Stimulated activated naive CD8-positive, alpha-beta T cell treated with anti-CD3 and anti-CD28 coated beads, Interleukin-15, amount 100 ng/mL, for 72 hours (primary cell): Measurements from ENCODE around the gene FANCE.
A peak's percentile ranks its signal among the peaks of the same experiment; 100 is the strongest.

Experiments used
- ATAC-seq: fragments of 150-1000 bp; cut with Tn5 transposase; 2 replicates; pipeline ENCODE4 v1.10.0; 2021; ENCODE audit warnings: mild to moderate bottlenecking, moderate library complexity
- DNase-seq, 2 donors: peaks; one replicate each; pipeline ENCODE4 v3.0.0; 2021 to 2022
- H3K27ac Mint-ChIP-seq, 2 donors: one replicate each; pipeline ENCODE4 v1.8.0; 2022; ENCODE audit warnings: mild to moderate bottlenecking in 2 of 2, mixed read lengths in 2 of 2, moderate library complexity in 2 of 2
- H3K27me3 Mint-ChIP-seq: one replicate; pipeline ENCODE4 v1.8.0; 2022; ENCODE audit warnings: mixed read lengths
- H3K4me1 Mint-ChIP-seq: one replicate; pipeline ENCODE4 v1.8.0; 2022; ENCODE audit warnings: mild to moderate bottlenecking, mixed read lengths
- H3K4me3 Mint-ChIP-seq, 2 donors: one replicate each; pipeline ENCODE4 v1.8.0; 2022; ENCODE audit warnings: mild to moderate bottlenecking in 2 of 2, mixed read lengths in 2 of 2, moderate library complexity in 1 of 2
- H3K9me3 Mint-ChIP-seq, 2 donors: one replicate each; pipeline ENCODE4 v1.8.0; 2022; ENCODE audit warnings: mixed read lengths in 2 of 2

The FANCE gene, protein sequence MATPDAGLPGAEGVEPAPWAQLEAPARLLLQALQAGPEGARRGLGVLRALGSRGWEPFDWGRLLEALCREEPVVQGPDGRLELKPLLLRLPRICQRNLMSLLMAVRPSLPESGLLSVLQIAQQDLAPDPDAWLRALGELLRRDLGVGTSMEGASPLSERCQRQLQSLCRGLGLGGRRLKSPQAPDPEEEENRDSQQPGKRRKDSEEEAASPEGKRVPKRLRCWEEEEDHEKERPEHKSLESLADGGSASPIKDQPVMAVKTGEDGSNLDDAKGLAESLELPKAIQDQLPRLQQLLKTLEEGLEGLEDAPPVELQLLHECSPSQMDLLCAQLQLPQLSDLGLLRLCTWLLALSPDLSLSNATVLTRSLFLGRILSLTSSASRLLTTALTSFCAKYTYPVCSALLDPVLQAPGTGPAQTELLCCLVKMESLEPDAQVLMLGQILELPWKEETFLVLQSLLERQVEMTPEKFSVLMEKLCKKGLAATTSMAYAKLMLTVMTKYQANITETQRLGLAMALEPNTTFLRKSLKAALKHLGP

DNA sequence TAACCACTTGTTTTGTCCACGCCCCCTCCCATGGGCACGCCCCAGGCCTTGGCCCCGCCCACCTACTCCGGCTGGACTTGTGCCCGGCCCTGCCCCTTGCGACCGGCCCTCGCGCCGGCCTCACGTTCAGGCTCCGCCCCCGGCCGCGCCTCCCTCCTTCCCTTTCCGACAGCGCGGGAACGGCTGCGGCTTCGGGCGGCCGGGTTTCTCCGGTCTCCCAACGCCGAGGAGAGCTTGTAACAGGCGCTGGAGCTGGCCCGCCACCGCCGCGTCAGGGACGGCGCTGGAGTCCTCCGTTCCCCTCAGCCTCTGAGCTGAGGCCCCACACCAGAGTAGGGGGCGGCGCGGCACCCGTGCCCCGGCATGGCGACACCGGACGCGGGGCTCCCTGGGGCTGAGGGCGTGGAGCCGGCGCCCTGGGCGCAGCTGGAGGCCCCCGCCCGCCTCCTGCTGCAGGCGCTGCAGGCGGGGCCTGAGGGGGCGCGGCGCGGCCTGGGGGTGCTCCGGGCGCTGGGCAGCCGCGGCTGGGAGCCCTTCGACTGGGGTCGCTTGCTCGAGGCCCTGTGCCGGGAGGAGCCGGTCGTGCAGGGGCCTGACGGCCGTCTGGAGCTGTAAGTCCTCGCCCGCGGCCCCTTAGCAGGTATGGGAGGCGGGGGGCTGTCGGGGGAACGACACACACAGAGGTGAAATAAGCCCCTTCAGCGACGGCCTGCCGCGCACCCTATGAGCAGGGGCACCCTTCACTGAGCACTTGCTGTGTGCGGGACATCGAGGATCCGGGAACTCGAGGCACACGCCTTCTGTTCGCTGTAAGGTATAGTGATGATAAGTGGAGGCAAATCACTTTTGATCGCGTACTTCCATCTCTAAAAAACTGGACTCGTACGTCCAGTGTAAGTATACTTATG is at the start of gene FANCE:
Gene FANCE (plus strand): TSS at position 156 of the 908 bp plus-strand sequence. CDS start 208 bp downstream, at position 364.
- DNase-seq (peak; percentile 91 to 92), ATAC-seq (peak; percentile 85)
- no peak within 1 kb of the TSS for H3K27ac Mint-ChIP-seq
- H3K4me3 Mint-ChIP-seq: peak within 1 kb of the TSS; percentile 92 to 95
- H3K9me3 Mint-ChIP-seq: no peaks in the 10 kb centered on the region
- peaks cover 45% of the 10 kb centered on the region for H3K4me1 Mint-ChIP-seq
- no peaks in the 10 kb centered on the region for H3K27me3 Mint-ChIP-seq

DNA sequence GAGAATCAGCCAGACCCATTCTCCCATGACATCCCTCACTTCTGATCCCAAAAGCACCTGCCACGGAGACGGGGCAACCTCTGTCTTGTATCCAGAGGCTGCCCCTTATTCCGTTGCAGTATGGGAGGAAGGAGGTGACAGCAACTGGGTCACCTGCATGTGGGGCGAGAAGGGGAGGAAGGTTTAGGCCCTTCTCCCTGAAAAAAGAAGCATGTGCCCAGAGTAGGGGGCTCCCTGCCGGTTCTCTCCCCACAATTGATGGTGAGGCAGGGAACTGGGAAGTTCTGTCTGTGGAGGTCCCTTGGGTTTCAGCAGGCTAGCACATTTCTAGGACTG is 49.3 kb upstream of the FANCE start:
- Mint-ChIP-seq H3K27me3 (no peaks in the 10 kb centered on the region), H3K4me1 (peaks cover 39% of the 10 kb centered on the region), H3K9me3 (no peaks in the 10 kb centered on the region), H3K4me3 (no peak overlapping the region), H3K27ac (no peak overlapping the region)
- no peak for DNase-seq
- ATAC-seq: no peak

DNA sequence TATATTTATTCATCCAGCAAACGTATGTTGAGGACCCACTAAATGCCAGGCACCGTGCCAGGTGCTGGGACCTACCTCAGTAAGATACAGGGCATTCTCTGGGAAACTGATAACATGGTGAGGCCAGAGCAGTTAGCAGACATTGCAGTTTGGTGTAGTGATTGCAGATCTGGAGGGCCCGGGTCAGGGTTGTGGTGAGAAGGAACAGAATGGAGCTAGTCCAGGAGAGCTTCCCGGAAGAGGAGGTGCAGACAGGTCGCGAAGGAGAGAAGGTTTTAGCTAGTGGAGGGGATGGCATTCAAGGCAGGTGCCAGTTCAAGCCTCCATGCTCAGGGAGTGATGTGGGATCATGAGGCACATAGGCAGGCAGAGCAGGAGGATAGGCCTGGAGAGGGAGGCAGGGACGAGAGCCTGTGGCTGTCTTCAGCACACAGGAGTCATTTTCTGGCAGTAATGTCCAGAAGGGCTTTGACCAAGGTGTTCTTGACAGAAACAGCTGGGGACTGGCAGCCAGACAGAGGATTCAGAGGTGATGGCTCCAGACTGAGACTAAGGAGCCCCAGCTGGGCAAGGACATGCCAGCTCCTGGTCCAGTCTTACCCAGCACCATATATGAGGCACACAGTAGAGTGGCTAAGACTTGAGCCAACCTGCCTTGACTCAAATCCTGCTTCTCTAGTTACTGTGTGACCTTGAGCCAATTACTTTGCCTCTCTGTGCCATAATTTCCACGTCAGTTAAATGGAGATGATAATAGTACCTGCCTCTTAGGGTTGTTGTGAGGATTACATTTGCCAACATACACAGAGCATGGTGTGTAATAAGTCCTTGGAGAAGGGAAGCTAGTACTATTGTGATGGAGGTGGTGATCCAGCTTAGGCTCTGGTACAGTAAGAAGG is 48.3 kb upstream of the FANCE start:
- no peaks in the 10 kb centered on the region for H3K27me3 Mint-ChIP-seq
- DNase-seq (no peak), ATAC-seq (no peak)
- no peaks in the 10 kb centered on the region for H3K9me3 Mint-ChIP-seq
- H3K27ac Mint-ChIP-seq: peak overlapping the region in 1 of 2 donors; percentile 42
- H3K4me3 Mint-ChIP-seq: no peak overlapping the region
- peaks cover 48% of the 10 kb centered on the region for H3K4me1 Mint-ChIP-seq

DNA sequence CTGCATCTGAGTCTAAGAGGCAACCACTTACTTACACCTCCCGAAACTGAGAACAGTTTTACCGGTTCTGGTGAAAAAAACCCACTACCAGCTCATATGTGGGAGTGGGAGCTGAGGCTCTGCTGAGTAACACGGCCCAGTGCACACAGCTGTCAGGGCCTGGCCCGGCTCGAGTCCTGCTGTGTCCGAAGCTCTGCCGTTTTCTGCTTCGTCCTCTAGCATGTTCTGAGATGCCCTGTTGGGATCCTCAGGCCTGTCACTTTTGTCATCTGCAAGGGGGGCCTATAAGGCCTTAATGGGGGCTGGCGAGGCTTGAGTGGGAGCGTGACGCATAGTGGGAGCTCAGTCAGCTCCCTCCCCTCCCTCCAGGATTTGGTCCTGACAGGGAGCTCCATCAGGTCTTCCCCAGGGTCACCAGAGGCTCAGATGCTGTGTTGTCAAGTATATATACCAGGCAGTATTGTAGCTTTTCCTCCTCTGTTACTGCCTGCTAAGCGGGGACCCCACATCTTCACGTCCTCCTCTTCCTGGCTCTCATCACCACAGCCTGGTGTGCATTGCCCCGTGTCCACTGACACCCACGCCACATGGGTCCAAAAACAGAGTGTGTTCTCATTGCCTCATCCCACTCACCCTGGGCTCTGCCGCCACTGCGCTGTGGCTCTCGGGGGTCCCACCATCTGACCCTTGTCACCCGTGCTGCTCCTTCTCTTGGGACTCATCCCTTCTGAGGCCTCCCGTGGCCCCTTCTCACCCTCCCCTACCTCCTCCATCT is 45.2 kb upstream of the FANCE start:
- DNase-seq (no peak), ATAC-seq (no peak)
- Mint-ChIP-seq H3K4me3 (no peak overlapping the region), H3K9me3 (no peaks in the 10 kb centered on the region), H3K27me3 (no peaks in the 10 kb centered on the region), H3K4me1 (peaks cover 55% of the 10 kb centered on the region), H3K27ac (no peak overlapping the region)

DNA sequence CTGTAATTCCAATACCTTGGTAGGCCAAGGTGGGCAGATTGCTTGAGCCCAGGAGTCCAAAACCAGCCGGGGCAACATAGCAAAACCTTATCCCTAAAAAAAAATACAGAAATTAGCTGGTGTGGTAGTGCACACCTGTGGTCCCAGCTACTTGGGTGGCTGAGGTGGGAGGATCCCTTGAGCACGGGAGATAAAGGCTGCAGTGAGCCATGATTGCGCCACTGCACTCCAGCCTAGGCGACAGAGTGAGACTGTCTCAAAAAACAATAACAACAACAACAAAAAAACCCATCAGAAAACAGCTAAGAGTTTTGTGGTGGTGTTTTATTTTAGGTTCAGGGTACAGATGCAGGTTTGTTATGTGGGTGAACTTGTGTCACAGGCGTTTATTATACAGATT is 42.9 kb upstream of the FANCE start:
- no peak for DNase-seq
- Mint-ChIP-seq H3K9me3 (no peaks in the 10 kb centered on the region), H3K4me1 (peaks cover 41% of the 10 kb centered on the region), H3K27ac (no peak overlapping the region), H3K4me3 (no peak overlapping the region), H3K27me3 (no peaks in the 10 kb centered on the region)
- no peak for ATAC-seq

DNA sequence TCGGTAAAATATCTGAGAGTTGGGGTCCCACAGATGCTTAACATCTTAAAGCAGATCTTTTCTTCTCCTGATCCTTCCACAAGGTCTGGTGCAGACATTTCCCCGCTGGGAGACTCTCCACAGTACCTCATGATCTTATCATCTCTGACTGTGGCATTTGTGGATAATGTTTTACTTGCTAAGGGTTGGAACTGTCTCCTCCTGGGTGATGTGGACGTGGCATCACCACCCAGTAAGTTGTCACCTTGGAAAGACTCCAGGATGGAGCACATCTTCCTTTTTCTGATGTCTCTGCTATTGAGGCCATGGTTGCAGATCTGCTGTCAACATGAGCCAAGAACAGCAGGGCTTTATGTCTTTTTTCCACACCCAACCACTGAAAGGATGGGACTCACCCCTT is 42.0 kb upstream of the FANCE start:
- peaks cover 50% of the 10 kb centered on the region for H3K4me1 Mint-ChIP-seq

DNA sequence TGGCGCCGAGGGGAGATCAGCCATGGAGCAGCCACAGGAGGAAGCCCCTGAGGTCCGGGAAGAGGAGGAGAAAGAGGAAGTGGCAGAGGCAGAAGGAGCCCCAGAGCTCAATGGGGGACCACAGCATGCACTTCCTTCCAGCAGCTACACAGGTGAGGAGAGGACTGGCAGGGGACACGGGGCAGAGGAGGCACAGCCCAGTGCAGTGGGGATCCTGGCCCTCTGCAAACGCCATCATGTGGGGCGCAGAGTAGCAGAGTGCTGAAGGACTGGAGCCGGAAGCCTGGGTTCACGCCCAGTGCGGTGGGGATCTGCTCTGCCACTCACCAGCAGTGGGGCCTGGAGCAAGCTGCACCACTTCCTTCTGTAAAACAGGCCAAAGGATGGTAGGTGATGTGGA is 41.1 kb upstream of the FANCE start:
- Mint-ChIP-seq H3K4me1 (peaks cover 55% of the 10 kb centered on the region), H3K27ac (peak overlapping the region in 1 of 2 donors; percentile 91), H3K27me3 (no peaks in the 10 kb centered on the region), H3K4me3 (peak overlapping the region; percentile 50 to 64), H3K9me3 (no peaks in the 10 kb centered on the region)
- DNase-seq (peak in 1 of 2 donors; percentile 24), ATAC-seq (peak; percentile 85)

More for the DNA sequence above, 42.0 kb upstream of the FANCE start:
- Mint-ChIP-seq H3K27me3 (no peaks in the 10 kb centered on the region), H3K9me3 (no peaks in the 10 kb centered on the region), H3K27ac (peak overlapping the region; percentile 59 to 75), H3K4me3 (no peak overlapping the region)
- no peak for ATAC-seq
- no peak for DNase-seq

DNA sequence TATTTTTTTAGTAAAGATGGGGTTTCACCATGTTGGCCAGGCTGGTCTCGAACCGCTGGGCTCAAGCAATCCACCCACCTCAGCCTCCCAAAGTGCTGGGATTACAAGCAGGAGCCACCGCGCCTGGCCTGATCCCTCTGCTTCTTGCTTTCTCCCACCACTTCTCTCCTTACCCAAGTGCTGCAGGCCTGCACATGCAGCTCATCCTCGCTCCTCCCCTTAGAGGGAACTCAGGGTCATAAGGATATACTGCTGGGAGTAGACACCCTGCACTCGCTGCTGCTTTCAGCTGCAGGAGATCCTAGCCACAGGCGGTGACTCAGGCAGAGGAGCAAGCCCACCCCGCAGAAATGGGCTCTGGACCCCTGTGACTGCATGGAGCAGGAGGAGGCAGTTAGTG is 40.0 kb upstream of the FANCE start:
- Mint-ChIP-seq H3K27me3 (no peaks in the 10 kb centered on the region), H3K4me1 (peaks cover 56% of the 10 kb centered on the region), H3K4me3 (no peak overlapping the region), H3K27ac (no peak overlapping the region), H3K9me3 (no peaks in the 10 kb centered on the region)
- ATAC-seq: no peak
- DNase-seq: no peak

DNA sequence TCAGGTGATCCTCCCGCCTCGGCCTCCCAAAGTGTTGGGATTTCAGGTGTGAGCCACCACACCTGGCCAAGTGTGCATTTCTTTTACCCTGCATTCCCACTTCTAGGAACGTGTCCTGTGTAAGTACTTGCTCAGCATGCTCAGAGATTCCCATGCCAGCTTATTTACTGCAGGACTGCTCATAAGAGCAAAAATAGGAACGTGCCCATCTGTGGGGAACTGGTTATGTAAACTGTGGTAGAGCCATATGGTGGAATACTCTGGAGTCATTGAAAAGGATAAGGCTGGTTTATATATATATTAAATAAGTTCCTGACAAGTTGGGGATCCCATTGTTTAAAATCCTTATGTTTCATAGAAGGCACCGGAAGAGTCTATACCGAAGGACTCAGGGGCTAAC is 38.2 kb upstream of the FANCE start:
- H3K4me3 Mint-ChIP-seq: no peak overlapping the region
- no peaks in the 10 kb centered on the region for H3K27me3 Mint-ChIP-seq
- H3K4me1 Mint-ChIP-seq: peaks cover 60% of the 10 kb centered on the region

DNA sequence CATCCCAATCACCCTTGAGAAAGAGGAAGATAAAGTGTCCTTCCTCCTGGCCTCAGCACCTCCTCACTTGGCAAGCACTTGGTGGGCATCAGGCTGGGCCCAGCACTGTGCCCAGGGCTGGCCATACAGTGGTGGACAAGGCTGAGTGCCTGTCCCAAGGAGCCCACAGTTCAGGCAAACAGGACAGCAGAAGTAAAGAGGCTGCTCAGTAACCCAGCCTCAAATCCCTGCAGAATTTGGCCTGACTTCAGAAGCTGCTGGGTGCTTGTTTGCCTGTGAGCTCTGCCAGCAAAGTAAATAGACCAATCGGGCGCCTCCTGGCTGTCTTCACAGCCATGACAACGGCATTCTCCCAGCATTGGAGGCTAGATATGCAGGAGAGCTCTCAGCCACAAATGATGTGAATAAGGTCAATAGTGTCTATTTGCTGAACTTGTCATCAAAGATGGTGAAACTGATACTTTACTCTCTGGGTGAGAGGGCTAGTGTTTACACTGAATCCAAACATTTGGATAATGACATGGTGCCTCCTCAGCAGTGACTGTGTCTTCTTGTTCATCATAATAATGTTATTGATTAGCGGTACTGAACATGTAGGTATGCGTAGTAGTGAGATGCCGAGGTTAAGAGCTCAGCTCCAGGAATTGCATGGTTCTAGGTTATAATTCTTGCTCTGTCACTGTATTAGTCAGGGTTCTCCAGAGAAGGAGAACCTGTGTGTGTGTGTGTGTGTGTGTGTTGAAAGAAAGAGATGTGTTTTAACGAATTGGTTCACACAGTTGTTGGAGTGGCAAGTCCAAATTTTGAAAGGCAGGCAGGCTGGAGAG is 36.9 kb upstream of the FANCE start:
- Mint-ChIP-seq H3K4me3 (no peak overlapping the region), H3K4me1 (peaks cover 63% of the 10 kb centered on the region), H3K9me3 (no peaks in the 10 kb centered on the region), H3K27ac (peak overlapping the region; percentile 30 to 42), H3K27me3 (no peaks in the 10 kb centered on the region)
- ATAC-seq: no peak
- DNase-seq: no peak

More for the DNA sequence above, 38.2 kb upstream of the FANCE start:
- H3K27ac Mint-ChIP-seq: no peak overlapping the region
- DNase-seq (no peak), ATAC-seq (no peak)
- no peaks in the 10 kb centered on the region for H3K9me3 Mint-ChIP-seq

DNA sequence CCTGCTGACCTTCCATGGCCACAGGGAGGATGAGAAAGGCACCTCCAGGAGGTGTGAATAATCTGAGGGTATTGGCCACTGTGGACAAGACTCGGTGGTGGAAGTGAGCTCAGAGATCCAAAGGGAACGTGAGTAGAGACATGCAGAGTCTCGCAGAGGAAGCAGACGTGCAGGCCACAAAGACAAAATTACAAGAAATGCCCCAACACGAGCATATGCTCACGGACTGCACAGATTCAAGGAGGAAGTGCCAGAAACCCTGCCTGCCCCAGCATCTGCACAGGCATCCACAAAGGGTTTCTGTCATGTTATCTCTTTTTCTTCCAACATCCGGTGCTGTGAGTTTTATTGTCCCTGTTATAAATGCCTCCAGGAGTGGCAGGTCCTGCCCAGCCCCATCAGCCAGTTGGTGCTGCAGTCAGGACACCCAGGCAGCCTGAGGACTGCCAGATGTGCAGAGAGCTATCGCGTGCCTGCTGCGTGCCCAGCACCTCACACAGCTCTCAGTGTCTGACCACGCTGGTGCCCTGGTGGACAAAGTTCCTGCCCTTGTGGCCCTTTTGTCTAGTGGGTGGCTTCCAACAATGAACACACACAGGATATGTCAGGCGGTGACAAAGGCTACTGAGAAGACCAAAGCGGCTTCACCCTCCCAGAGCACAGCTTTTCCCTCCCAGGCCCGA is 34.0 kb upstream of the FANCE start:
- peak in 1 of 2 donors; percentile 15 for DNase-seq

DNA sequence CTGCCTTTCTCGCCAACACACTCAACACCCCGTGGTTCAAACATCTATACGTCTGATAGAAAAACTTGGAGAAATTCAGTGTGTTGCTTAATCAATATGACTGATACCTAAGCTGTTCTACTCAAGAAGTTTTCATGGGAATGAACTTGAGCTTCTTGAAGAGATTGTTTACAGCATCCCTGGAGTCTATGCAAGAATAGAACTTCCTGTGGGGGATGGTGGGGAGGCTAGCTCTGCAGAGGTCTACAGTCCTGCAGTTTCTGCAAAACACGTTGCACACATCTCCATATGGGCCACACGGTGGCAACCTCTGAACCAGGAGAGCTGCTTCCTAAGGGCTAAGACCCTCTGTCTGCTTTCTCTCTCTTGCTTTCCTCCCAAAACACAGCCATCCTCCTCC is 32.7 kb upstream of the FANCE start:
- DNase-seq (no peak), ATAC-seq (peak; percentile 41)
- no peaks in the 10 kb centered on the region for H3K27me3 Mint-ChIP-seq
- no peak overlapping the region for H3K4me3 Mint-ChIP-seq
- H3K27ac Mint-ChIP-seq: no peak overlapping the region
- H3K4me1 Mint-ChIP-seq: peaks cover 50% of the 10 kb centered on the region
- no peaks in the 10 kb centered on the region for H3K9me3 Mint-ChIP-seq

More for the DNA sequence above, 34.0 kb upstream of the FANCE start:
- H3K4me3 Mint-ChIP-seq: peak overlapping the region in 1 of 2 donors; percentile 26
- peaks cover 52% of the 10 kb centered on the region for H3K4me1 Mint-ChIP-seq
- no peaks in the 10 kb centered on the region for H3K27me3 Mint-ChIP-seq
- no peaks in the 10 kb centered on the region for H3K9me3 Mint-ChIP-seq
- peak overlapping the region; percentile 69 to 94 for H3K27ac Mint-ChIP-seq
- ATAC-seq: peak; percentile 62

DNA sequence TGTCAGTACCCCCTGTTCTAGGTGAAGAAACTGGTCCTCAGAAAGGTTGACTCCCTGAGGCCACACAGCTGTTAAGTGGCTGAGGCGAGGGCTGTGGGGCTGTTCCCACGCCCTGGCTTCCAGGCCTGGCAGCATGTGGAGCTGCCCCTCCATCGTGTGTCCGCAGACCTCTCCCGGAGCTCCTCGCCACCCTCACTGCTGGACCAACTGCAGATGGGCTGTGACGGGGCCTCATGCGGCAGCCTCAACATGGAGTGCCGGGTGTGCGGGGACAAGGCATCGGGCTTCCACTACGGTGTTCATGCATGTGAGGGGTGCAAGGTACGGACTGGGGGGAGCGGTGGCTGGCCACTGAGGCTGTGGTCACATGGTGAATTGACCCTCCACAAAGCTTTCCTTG is 32.2 kb upstream of the FANCE start:
- H3K27me3 Mint-ChIP-seq: no peaks in the 10 kb centered on the region
- DNase-seq: no peak
- H3K4me3 Mint-ChIP-seq: no peak overlapping the region
- ATAC-seq: no peak
- no peaks in the 10 kb centered on the region for H3K9me3 Mint-ChIP-seq
- no peak overlapping the region for H3K27ac Mint-ChIP-seq
- H3K4me1 Mint-ChIP-seq: peaks cover 45% of the 10 kb centered on the region
